SK-N-SH (cell line): Measurements from ENCODE around the gene ALOX5AP. TPM values are rescaled to one million over a fixed set of nuclear protein-coding genes. Genes with fewer than 3 reads are reported as not detected.
A peak's percentile ranks its signal among the peaks of the same experiment; 100 is the strongest.

Source experiments
- CTCF ChIA-PET: fragments of 300-600, 350-600 bp; formaldehyde crosslinking; extraction: SDS; loops from one replicate; lab custom pipeline; 2021; lab: Yijun Ruan, JAX
- POLR2A ChIA-PET: fragments of 350-600 bp; sonication (Branson Sonifier 250); formaldehyde crosslinking; extraction: SDS; loops from one replicate; lab custom pipeline; 2020; ENCODE audit warnings: antibody characterized with exemption, inconsistent platforms; lab: Yijun Ruan, JAX
- DNase-seq: peaks from one replicate; pipeline ENCODE4 v3.0.0; 2012
- H2AFZ ChIP-seq: fragments of 200-600 bp; sonication (generic); 2 replicates; pipeline ENCODE4 v1.8.1; 2016; ENCODE audit warnings: antibody characterized with exemption, mild to moderate bottlenecking, low read depth
- H3F3A ChIP-seq: fragments of 200-600 bp; sonication (generic); replicated peaks from 2 replicates; pipeline ENCODE3; 2016; ENCODE audit warnings: antibody characterized with exemption, mild to moderate bottlenecking; ENCODE audit not compliant: insufficient read depth
- H3K27ac ChIP-seq, 2 experiments: fragments of 200-500 bp in 1 of 2; fragments of 200-600 bp in 1 of 2; sonication (Bioruptor generic) in 1 of 2; sonication (generic), shearing (Covaris generic) in 1 of 2; 2 replicates each; pipeline versions ENCODE4 v1.5.1 to v1.6.1; 2014 to 2016; ENCODE audit warnings: low read depth in 2 of 2, inconsistent platforms in 1 of 2, low read length in 1 of 2, mild to moderate bottlenecking in 1 of 2, mixed read lengths in 1 of 2
- H3K27me3 ChIP-seq: fragments of 200-600 bp; sonication (generic), shearing (Covaris generic); 2 replicates; pipeline ENCODE4 v1.6.1; 2016; ENCODE audit warnings: mixed run types; ENCODE audit not compliant: insufficient read depth
- H3K36me3 ChIP-seq, 2 experiments: fragments of 200-500 bp in 1 of 2; fragments of 200-600 bp in 1 of 2; sonication (Bioruptor generic) in 1 of 2; sonication (generic) in 1 of 2; replicated peaks in 1 of 2; 2 replicates each; pipeline versions ENCODE3 to v1.5.1; 2014 to 2016; ENCODE audit warnings: low read length in 1 of 2, mild to moderate bottlenecking in 1 of 2; ENCODE audit not compliant: insufficient read depth in 2 of 2, control insufficient read depth in 1 of 2
- H3K4me1 ChIP-seq, 2 experiments: fragments of 200-500 bp in 1 of 2; fragments of 200-600 bp in 1 of 2; sonication (Bioruptor generic) in 1 of 2; sonication (generic), shearing (Covaris generic) in 1 of 2; 2 replicates each; pipeline versions ENCODE4 v1.5.1 to v1.6.1; 2014 to 2016; ENCODE audit warnings: low read depth in 1 of 2, low read length in 1 of 2, mixed run types in 1 of 2; ENCODE audit not compliant: insufficient read depth in 2 of 2, control insufficient read depth in 1 of 2
- H3K4me2 ChIP-seq: fragments of 200-600 bp; sonication (generic), shearing (Covaris generic); 2 replicates; pipeline ENCODE4 v1.6.1; 2017; ENCODE audit warnings: mixed run types
- H3K4me3 ChIP-seq, 2 experiments: fragments of 200-500 bp in 1 of 2; fragments of 200-600 bp in 1 of 2; sonication (Bioruptor generic) in 1 of 2; sonication (generic), shearing (Covaris generic) in 1 of 2; 2 replicates each; pipeline versions ENCODE4 v1.5.1 to v1.8.1; 2014 to 2016; ENCODE audit warnings: low read depth in 2 of 2, inconsistent platforms in 1 of 2, low read length in 1 of 2, mild to moderate bottlenecking in 1 of 2, mixed read lengths in 1 of 2, moderate library complexity in 1 of 2
- H3K79me2 ChIP-seq: fragments of 200-600 bp; sonication (generic); 2 replicates; pipeline ENCODE4 v1.8.1; 2017; ENCODE audit warnings: mild to moderate bottlenecking; ENCODE audit not compliant: insufficient read depth
- H3K9ac ChIP-seq: fragments of 200-600 bp; sonication (generic); 2 replicates; pipeline ENCODE4 v1.6.1; 2017; ENCODE audit warnings: mixed run types
- H3K9me2 ChIP-seq: fragments of 200-600 bp; sonication (generic); 2 replicates; pipeline ENCODE4 v1.6.1; 2017; ENCODE audit warnings: mixed run types
- H3K9me3 ChIP-seq: fragments of 200-600 bp; sonication (generic); 2 replicates; pipeline ENCODE4 v1.6.1; 2017; ENCODE audit warnings: mixed run types, mild to moderate bottlenecking, moderate library complexity
- H4K20me1 ChIP-seq: fragments of 200-600 bp; sonication (generic); 2 replicates; pipeline ENCODE4 v1.6.1; 2017; ENCODE audit warnings: mild to moderate bottlenecking, mixed run types; ENCODE audit not compliant: insufficient read depth
- CTCF ChIP-seq: fragments of 200-600 bp; sonication (generic); IDR thresholded peaks from 2 replicates; pipeline ENCODE4 v1.6.1; 2017; ENCODE audit warnings: antibody characterized with exemption, mild to moderate bottlenecking, moderate library complexity
- ELF1 ChIP-seq: IDR thresholded peaks from 2 replicates; pipeline ENCODE4 v1.4.0; 2012
- EP300 ChIP-seq, 2 experiments: IDR thresholded peaks; 2 replicates each; pipeline versions ENCODE4 v1.4.0 to v1.6.1; 2012; ENCODE audit warnings: borderline replicate concordance in 1 of 2, low read depth in 1 of 2, low read length in 1 of 2
- EZH2phosphoT487 ChIP-seq: fragments of 200-600 bp; sonication (generic); IDR thresholded peaks from 2 replicates; pipeline ENCODE4 v1.6.1; 2017; ENCODE audit warnings: low read depth, mixed run types, mild to moderate bottlenecking, antibody characterized with exemption, moderate library complexity, borderline replicate concordance
- FOSL2 ChIP-seq: IDR thresholded peaks from 2 replicates; pipeline ENCODE4 v1.4.0; 2012; ENCODE audit warnings: low read depth, mild to moderate bottlenecking, moderate library complexity, borderline replicate concordance
- FOXJ3 ChIP-seq: sonication (generic); formaldehyde crosslinking; IDR thresholded peaks from 2 replicates; pipeline ENCODE4 v1.5.1; 2020; ENCODE audit warnings: mild to moderate bottlenecking, missing genetic modification reagents
- JUND ChIP-seq: IDR thresholded peaks from 2 replicates; pipeline ENCODE4 v1.4.0; 2012
- MEF2A ChIP-seq: IDR thresholded peaks from 2 replicates; pipeline ENCODE4 v1.4.0; 2012; ENCODE audit warnings: low read depth, borderline replicate concordance
- NFIC ChIP-seq: IDR thresholded peaks from 2 replicates; pipeline ENCODE4 v1.4.0; 2012; ENCODE audit warnings: borderline replicate concordance
- NRF1 ChIP-seq: IDR thresholded peaks from 2 replicates; pipeline ENCODE4 v1.6.1; 2012; ENCODE audit warnings: low read depth, mild to moderate bottlenecking, low read length
- POLR2AphosphoS5 ChIP-seq: IDR thresholded peaks from 2 replicates; pipeline ENCODE4 v1.6.1; 2012; ENCODE audit warnings: low read depth, low read length
- RAD21 ChIP-seq: IDR thresholded peaks from 2 replicates; pipeline ENCODE4 v1.6.1; 2012; ENCODE audit warnings: mild to moderate bottlenecking, low read length
- RXRA ChIP-seq: IDR thresholded peaks from 2 replicates; pipeline ENCODE4 v1.4.0; 2012; ENCODE audit warnings: low read depth, mild to moderate bottlenecking, borderline replicate concordance
- TAF1 ChIP-seq: IDR thresholded peaks from 2 replicates; pipeline ENCODE4 v1.6.1; 2012; ENCODE audit warnings: low read depth, mild to moderate bottlenecking, low read length, moderate library complexity, borderline replicate concordance
- TCF12 ChIP-seq: IDR thresholded peaks from 2 replicates; pipeline ENCODE4 v1.4.0; 2012
- TEAD4 ChIP-seq: IDR thresholded peaks from 2 replicates; pipeline ENCODE4 v1.4.0; 2012; ENCODE audit warnings: mild to moderate bottlenecking, borderline replicate concordance; ENCODE audit not compliant: insufficient read depth
- USF1 ChIP-seq: IDR thresholded peaks from 2 replicates; pipeline ENCODE4 v1.4.0; 2012; ENCODE audit warnings: low read depth, borderline replicate concordance
- ZBTB33 ChIP-seq: IDR thresholded peaks from 2 replicates; pipeline ENCODE4 v1.4.0; 2012; ENCODE audit warnings: low read depth, borderline replicate concordance
- WGBS: methylation state at CpG from one replicate; pipeline ENCODE4 v1.1.6; 2017; ENCODE audit warnings: low lambda C conversion rate; 5-methylcytosine and 5-hydroxymethylcytosine counted together
- polyA plus RNA-seq, 3 experiments: library from polyadenylated mRNA; depleted of rRNA; stranded (reverse); fragments of >200 nt; gene quantifications; 2 replicates each; pipeline ENCODE4 v1.2.3, GENCODE V29; 2012

Gene ALOX5AP
- polyA plus RNA-seq, 1 of the 3 experiments (the other 2 are of a cell fraction) = 1.3 TPM

- Histone ChIP-seq H4K20me1 (no peaks in the 10 kb centered on the region), H3K36me3 (no peaks in the 10 kb centered on the region), H3K4me1 (peaks cover 9 to 20% of the 10 kb centered on the region in 2 experiments), H3K4me2 (peak overlapping the region; percentile 35), H3K4me3 (peak overlapping the region in 1 of 2 experiments; percentile 20; a peak in 2 of 4 replicates), H3F3A (no peaks in the 10 kb centered on the region), H3K27me3 (no peaks in the 10 kb centered on the region), H3K9me2 (no peaks in the 10 kb centered on the region)
- POLR2A ChIA-PET = no interaction called here
- DNase-seq = no peak
- WGBS = 70% methylated on average over 8 of the region's 8 CpGs
- TF ChIP-seq TCF12 (no peak), EZH2phosphoT487 (no peak), RAD21 (no peak), MEF2A (no peak), POLR2AphosphoS5 (no peak), FOSL2 (no peak), FOXJ3 (no peak), ZBTB33 (no peak), TAF1 (no peak), TEAD4 (no peak), USF1 (no peak), EP300 (IDR thresholded peaks at IDR 0.05; ENCODE audit: borderline replicate concordance in 1 of 2, low read depth in 1 of 2, low read length in 1 of 2) (no peak), ELF1 (no peak), JUND (no peak), NRF1 (no peak), RXRA (no peak), CTCF (no peak), NFIC (no peak)
- TF ChIP-seq, all 33 proteins: peak for 0
- H3K9ac ChIP-seq = peak overlapping the region; percentile 6; the same call in 1 of the 2 replicates
- H3K9me3 ChIP-seq = no peaks in the 10 kb centered on the region
- H2AFZ ChIP-seq = peak overlapping the region; percentile 48; the same call in 1 of the 2 replicates
- H3K27ac ChIP-seq = peak overlapping the region; percentile 23 to 88; a peak in 3 of 4 replicates
- CTCF ChIA-PET = interaction anchor here (0.7 to 1.3 kb wide), 6 partner anchors 10 to 582 kb away, joined by 3 to 4 read pairs (median 3); no protein-coding TSS in a partner anchor
- no peaks in the 10 kb centered on the region for H3K79me2 ChIP-seq
Observed at GRCh38 chr13:30697177-30697953, 38.0 kb upstream of the ALOX5AP start.
